Cardiac muscle cell (in vitro differentiated cells and primary cell): Measurements from ENCODE around the gene MACROH2A2. TPM values are rescaled to one million over a fixed set of nuclear protein-coding genes. Genes with fewer than 3 reads are reported as not detected.

Experiments
- DNase-seq, 2 donors: peaks; one replicate each; pipeline versions ENCODE4 v3.0.0 to v3.0.0-alpha.2; 2010 to 2017; ENCODE audit warnings: low read depth in 1 of 2, low spot score in 1 of 2
- H3K27ac ChIP-seq: fragments of 200-600 bp; sonication (generic); 2 replicates; pipeline ENCODE4 v1.5.1; 2016
- H3K27me3 ChIP-seq: fragments of 200-600 bp; sonication (generic); 2 replicates; pipeline ENCODE4 v1.6.0; 2016; ENCODE audit warnings: control low read depth
- H3K36me3 ChIP-seq: fragments of 200-600 bp; sonication (generic); 2 replicates; pipeline ENCODE4 v1.5.1; 2016; ENCODE audit warnings: control low read depth
- H3K4me1 ChIP-seq: fragments of 200-600 bp; sonication (generic); 2 replicates; pipeline ENCODE4 v1.8.1; 2017; ENCODE audit warnings: low read depth, mild to moderate bottlenecking, mixed run types
- H3K4me3 ChIP-seq: fragments of 200-600 bp; sonication (generic); 2 replicates; pipeline ENCODE4 v1.5.1; 2016; ENCODE audit warnings: mild to moderate bottlenecking
- H3K9me3 ChIP-seq: fragments of 200-600 bp; sonication (generic); 2 replicates; pipeline ENCODE4 v1.5.1; 2017; ENCODE audit warnings: low read depth, mild to moderate bottlenecking, control low read depth
- polyA plus RNA-seq: library from polyadenylated mRNA; unstranded; fragments of >200 nt; fragmentation: Nextera tagmentation; extraction: Ambion mirVana; gene quantifications from 2 replicates; pipeline ENCODE4 v1.2.1, GENCODE V29; 2016
- total RNA-seq: library from RNA; depleted of rRNA; stranded (reverse); fragments of >200 nt; gene quantifications from 2 replicates; pipeline ENCODE4 v1.2.3, GENCODE V29; 2016
- TF ChIP-seq, protein P1 (sequence below): IDR thresholded peaks from 2 replicates; pipeline ENCODE4 v1.5.1; 2012; ENCODE audit warnings: low read depth, mild to moderate bottlenecking, low read length

Gene MACROH2A2
- total and polyA plus RNA-seq, 2 experiments from 2014 or later = 142 to 161 TPM

DNA sequence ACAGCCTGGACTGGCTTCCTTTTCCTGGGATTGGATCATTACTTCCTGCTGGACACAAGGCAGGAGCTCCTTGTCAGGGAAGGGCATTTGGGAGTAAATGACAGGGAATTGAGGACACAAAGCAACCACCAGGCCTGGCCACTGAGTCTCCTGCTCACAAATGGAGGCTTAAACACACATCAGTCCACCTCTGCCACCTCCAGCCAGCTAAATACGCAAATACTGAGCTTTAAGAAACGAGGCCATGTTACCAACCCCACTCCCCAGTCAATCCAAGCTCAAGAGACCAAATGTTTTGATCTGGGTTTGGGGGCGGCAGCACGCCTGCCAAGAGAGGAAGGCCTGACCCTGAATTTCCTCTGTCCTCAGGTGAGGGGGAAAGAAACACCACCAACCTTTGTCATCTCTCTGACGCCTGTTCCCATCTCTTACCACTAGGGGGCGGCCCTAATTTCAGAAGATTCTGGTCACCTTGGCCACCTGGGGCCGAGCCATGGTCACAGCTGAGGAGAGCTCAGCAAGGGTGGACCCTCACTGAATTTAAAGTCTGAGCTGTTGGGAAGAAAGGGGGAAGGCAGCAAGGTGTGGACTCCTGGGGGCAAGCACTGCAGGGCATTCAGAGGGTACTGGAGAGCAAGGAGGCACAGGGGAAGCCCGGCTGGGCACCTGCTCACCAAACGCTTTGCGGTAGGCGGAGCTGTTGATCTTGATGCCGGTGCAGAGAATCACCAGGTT is 63.5 kb downstream of the MACROH2A2 start:
- DNase-seq = peak; percentile 41 to 79
- no peaks in the 10 kb centered on the region for H3K4me1 ChIP-seq
- peaks cover 6% of the 10 kb centered on the region for H3K36me3 ChIP-seq
- no peak overlapping the region for H3K4me3 ChIP-seq
- H3K9me3 ChIP-seq = no peaks in the 10 kb centered on the region
- TF ChIP-seq, protein P1, sequence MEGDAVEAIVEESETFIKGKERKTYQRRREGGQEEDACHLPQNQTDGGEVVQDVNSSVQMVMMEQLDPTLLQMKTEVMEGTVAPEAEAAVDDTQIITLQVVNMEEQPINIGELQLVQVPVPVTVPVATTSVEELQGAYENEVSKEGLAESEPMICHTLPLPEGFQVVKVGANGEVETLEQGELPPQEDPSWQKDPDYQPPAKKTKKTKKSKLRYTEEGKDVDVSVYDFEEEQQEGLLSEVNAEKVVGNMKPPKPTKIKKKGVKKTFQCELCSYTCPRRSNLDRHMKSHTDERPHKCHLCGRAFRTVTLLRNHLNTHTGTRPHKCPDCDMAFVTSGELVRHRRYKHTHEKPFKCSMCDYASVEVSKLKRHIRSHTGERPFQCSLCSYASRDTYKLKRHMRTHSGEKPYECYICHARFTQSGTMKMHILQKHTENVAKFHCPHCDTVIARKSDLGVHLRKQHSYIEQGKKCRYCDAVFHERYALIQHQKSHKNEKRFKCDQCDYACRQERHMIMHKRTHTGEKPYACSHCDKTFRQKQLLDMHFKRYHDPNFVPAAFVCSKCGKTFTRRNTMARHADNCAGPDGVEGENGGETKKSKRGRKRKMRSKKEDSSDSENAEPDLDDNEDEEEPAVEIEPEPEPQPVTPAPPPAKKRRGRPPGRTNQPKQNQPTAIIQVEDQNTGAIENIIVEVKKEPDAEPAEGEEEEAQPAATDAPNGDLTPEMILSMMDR = peak; percentile 89
- H3K27me3 ChIP-seq = no peaks in the 10 kb centered on the region
- H3K27ac ChIP-seq = no peak overlapping the region

DNA sequence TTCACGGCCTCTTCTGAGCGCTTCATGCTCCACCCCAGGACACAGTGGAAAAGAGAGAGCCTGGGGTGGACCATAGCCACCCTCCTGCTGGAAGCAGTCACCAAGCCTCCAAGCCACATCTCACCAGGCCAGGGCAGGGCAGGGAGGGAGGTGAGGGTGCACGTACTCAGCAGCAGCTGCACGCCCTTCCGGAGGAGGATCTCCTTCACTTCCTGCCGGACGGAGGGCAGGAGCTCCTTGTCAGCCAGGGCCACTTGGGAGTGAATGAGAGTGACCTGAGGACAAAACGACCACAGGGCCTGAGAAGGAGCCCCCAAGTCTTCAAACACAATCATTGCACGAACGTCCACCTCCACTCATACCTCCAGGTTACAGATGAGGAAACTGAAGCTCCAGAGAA is 65.0 kb downstream of the MACROH2A2 start:
- Histone ChIP-seq H3K27me3 (no peaks in the 10 kb centered on the region), H3K4me3 (no peak overlapping the region), H3K4me1 (no peaks in the 10 kb centered on the region), H3K9me3 (no peaks in the 10 kb centered on the region), H3K36me3 (no peaks in the 10 kb centered on the region), H3K27ac (no peak overlapping the region)
- TF ChIP-seq, protein P1 = no peak
- DNase-seq = no peak

GRCh38 chr10:70118196-70118595 is 65.5 kb downstream of the MACROH2A2 start:
- Histone ChIP-seq H3K9me3 (no peaks in the 10 kb centered on the region), H3K36me3 (no peaks in the 10 kb centered on the region), H3K27me3 (no peaks in the 10 kb centered on the region), H3K27ac (no peak overlapping the region), H3K4me3 (no peak overlapping the region), H3K4me1 (no peaks in the 10 kb centered on the region)
- DNase-seq = no peak
- TF ChIP-seq, protein P1 = no peak

DNA sequence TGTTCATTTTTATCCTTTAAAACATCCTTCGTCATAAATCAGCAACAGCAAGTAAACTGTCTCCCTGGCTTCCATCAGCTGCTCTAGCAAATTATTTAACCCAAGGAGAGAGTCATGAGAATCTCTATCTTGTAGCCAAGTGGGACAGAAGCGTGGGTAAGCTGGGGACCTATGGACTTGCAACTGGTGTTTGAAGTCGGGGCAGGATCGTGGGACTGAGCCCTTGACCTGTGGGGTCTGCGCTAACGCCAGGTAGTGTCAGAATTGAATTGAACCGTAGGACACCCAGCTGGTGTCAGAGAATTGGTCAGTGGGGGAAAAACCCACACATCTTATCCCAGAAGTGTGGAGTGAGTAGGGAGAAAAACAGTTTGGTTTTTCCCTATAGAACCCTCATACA is 66.6 kb downstream of the MACROH2A2 start:
- no peak for DNase-seq
- no peaks in the 10 kb centered on the region for H3K9me3 ChIP-seq
- H3K27ac ChIP-seq = no peak overlapping the region
- H3K36me3 ChIP-seq = no peaks in the 10 kb centered on the region
- H3K4me3 ChIP-seq = no peak overlapping the region
- H3K4me1 ChIP-seq = no peaks in the 10 kb centered on the region
- H3K27me3 ChIP-seq = no peaks in the 10 kb centered on the region
- TF ChIP-seq, protein P1 = no peak

DNA sequence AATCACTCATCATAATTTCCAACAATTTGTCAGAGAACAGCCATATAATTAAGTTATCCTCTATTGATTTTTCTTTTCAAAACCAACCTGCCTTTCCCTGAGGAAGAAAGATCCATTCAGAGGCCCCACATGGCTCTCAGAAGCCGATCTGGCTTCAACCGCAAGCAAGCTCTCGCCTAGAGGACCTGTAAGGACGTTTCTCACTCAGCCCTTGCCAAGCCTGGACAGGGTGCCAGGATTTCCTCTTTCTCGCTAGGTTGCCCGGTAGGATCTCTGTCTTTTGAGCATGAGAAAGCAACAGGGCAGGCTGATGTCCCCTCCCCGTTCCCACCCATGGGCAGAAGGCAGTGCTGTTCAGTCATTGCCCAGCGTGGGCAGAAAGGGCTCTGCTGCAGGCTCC is 67.0 kb downstream of the MACROH2A2 start:
- no peak for DNase-seq
- Histone ChIP-seq H3K27ac (no peak overlapping the region), H3K9me3 (no peaks in the 10 kb centered on the region), H3K36me3 (no peaks in the 10 kb centered on the region), H3K27me3 (no peaks in the 10 kb centered on the region), H3K4me1 (no peaks in the 10 kb centered on the region), H3K4me3 (no peak overlapping the region)
- TF ChIP-seq, protein P1 = no peak
